ENCODE results near the gene PTPN1. TPM values are rescaled to one million over a fixed set of nuclear protein-coding genes. Genes with fewer than 3 reads are reported as not detected.

PTPN1 gene
- total and polyA plus RNA-seq, 10 of the 15 experiments (the other 5 are each of a cell fraction or from before 2014, with no cell fraction given), result 15.9 to 74.7 (median 43.9) TPM

- TF ChIP-seq, protein P1, sequence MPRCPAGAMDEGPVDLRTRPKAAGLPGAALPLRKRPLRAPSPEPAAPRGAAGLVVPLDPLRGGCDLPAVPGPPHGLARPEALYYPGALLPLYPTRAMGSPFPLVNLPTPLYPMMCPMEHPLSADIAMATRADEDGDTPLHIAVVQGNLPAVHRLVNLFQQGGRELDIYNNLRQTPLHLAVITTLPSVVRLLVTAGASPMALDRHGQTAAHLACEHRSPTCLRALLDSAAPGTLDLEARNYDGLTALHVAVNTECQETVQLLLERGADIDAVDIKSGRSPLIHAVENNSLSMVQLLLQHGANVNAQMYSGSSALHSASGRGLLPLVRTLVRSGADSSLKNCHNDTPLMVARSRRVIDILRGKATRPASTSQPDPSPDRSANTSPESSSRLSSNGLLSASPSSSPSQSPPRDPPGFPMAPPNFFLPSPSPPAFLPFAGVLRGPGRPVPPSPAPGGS (IDR thresholded peaks at IDR 0.05; ENCODE audit: borderline replicate concordance, insufficient read depth, low read depth, low read length, poor library complexity, severe bottlenecking), result no peak
- TF ChIP-seq RUNX3 (IDR thresholded peaks at IDR 0.05; ENCODE audit: low read length) (no peak), ASH2L (IDR thresholded peaks at IDR 0.05; ENCODE audit: borderline replicate concordance, low read depth) (no peak), PAX5 (IDR thresholded peaks at IDR 0.05; ENCODE audit: borderline replicate concordance, low read depth, low read length) (no peak), TBL1XR1 (IDR thresholded peaks at IDR 0.05; ENCODE audit: low read depth, low read length) (no peak), SUZ12 (IDR thresholded peaks at IDR 0.05; ENCODE audit: unreplicated experiment) (no peak), EED (IDR thresholded peaks at IDR 0.05; ENCODE audit: low read depth) (0 out of 2 replicates have a peak, but pooled peaks have one; percentile 26), NR2F1 (conservative IDR thresholded peaks at IDR 0.05) (no peak), STAT1 (conservative IDR thresholded peaks at IDR 0.05) (no peak), REST (IDR thresholded peaks at IDR 0.05; ENCODE audit: low read depth, low read length) (no peak)
Observed at GRCh38 chr20:50460608-50461267, 49.4 kb upstream of the PTPN1 start (continued).

All from GM12878 (cell line).